Ramos (cell line): ENCODE data around the gene CDC42BPG.
"Not testable (repeated sequence)": the region's sequence is repeated elsewhere in the genome, so short reads cannot be mapped to it uniquely, and the experiment has no call there.

Experiments
- in situ Hi-C: fragments of 300-500 bp; cut with MboI; formaldehyde crosslinking; loops from one replicate; pipeline ENCODE4 v1.14.3; 2022; ENCODE audit warnings: low sequenced_read_pairs; ENCODE audit not compliant: unreplicated experiment

The CDC42BPG gene

GRCh38 chr11:64838600-64839334 lies 5.7 kb downstream of the CDC42BPG start:
- in situ Hi-C loops: no loop called here

DNA sequence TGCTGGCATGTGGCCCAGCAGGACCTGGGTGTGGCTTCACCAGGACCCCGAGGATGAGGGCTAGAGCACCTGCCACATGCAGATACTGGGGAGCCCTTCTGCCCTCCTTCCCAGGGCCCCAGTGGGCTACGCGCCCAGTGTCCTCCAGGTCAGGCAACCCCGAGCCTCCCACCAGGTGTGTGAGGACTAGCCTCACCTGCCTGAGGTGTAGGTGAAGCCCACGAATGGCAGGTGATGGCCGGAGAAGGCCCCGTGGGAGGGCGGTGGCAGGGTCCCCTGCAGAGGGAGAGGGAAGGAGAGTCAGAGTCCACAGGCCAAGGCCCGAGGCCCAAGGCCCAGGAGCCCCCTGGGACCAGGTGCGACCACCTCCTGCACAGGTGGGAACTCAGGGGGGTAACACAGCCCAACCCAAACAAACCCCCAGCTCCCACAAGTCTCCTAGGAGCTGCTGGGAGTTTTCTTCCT lies 6.5 kb downstream of the CDC42BPG start:
- in situ Hi-C loops: no loop called here

- in situ Hi-C loops: no loop called here
These were observed 7.9 kb downstream of the CDC42BPG start for GRCh38 chr11:64836448-64837072.

DNA sequence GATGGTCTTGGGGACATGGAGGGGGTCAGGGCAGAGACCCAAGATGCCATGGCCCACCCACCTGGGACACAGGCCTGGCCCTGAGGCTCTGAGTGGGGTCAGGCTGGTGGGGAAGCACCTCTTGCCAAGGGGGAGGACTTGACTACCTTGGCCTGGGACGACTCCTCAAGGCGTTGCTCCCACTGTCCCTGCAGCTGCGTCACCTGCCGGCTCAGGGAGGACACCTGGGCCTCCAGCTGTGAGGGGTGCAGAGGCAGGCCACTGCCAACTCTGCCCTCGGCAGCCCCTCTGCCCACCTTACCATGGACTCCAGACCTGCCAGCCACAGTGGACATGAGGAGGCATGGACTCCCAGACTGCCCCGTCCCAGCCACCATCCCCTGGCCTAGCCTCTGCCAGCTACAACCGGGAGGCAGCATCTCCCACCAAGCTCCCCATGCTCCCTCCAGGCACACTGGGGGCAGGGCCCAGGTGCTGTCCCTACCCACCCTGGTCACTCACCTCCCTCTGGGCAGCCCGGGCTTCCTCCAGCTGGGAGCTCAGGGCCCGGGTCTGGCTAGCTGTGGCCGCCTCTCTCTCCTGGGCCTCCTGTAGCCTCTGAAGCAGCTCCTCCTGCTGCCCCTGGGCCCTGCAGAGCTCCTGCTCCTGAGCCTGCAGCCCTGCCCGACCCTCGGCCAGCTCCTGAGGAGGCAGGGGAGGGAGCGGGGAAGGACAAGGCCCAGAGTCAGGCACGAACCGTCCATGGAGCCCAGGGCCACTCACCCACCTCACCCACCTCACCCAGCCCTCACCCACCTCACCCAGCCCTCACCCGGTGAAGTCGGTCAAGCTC lies 8.6 kb downstream of the CDC42BPG start:
- in situ Hi-C loops: no loop called here

GRCh38 chr11:64834723-64835615 lies 9.5 kb downstream of the CDC42BPG start:
- in situ Hi-C loops: no loop called here

GRCh38 chr11:64834031-64834722 lies 10.3 kb downstream of the CDC42BPG start:
- in situ Hi-C loops: no loop called here

DNA sequence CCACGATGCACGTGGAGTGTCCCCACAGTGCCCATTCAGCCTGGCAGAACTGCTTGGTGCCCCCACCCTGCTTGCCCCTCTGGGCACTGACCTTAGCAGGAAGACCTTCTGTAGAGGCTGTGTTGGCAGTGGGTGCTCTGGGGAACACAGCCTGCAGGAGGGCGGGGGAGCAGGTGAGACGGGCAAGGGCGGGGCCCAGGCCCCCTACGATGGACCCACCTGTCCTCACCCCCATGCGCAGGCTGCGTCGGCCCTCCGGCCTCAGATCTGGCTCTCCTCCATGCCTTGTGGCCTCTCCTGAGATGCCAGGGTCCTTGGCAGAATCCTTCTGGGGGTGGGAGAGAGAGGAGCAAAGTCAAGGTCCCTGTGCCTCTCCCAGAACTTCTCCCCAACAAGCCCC lies 10.9 kb downstream of the CDC42BPG start:
- in situ Hi-C loops: no loop called here

DNA sequence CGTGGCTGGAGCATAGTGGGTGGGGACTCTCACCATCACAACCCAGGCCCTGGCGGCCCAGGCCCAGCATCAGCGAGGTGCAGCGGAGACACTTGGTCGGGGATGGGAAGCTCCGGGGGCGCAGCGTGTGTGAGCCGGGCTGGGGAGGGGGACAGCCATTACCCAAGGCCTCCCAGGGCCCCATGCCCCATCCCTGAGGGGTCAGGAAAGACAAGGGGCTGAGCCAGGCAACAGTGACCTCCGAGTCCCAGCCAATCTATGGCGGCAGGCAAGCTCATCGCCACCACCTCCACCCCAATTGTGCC lies 11.3 kb downstream of the CDC42BPG start:
- in situ Hi-C loops: no loop called here

DNA sequence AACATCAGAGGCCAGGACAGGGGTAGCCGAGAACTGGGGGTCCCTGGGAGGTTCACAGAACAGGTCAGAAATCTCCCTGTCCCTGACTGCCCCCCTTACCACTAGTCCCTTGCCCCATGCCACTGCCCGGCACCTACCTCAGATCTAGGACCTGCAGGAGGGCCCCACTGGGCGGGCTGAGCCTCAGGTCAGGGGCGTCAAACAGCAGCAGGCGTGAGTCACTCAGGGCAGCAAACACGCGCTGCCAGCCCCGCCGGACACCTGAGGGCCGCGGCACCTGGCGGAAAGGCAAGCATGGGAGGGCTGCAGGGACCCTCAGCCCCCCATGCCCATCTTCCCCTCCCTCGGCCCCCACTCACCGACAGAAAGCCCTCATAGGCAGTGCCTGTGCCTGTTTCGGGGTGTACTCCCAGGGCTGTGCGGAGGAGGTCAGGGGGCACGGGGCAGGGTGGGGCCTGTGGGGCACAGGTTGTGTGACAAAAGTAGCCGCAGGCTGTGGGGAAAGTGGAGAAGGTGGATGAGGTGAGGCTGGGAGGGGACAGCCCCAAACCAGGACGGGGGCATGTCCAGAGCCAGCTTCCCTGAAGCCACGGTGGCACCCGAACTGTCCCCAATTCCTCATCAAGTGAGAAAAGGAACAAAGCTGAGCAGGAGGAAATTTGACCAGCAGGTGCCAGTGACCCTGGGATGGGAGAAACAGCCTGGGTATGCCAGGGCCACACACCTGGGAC lies 11.8 kb downstream of the CDC42BPG start:
- in situ Hi-C loops: no loop called here

GRCh38 chr11:64831411-64831891 lies 13.0 kb downstream of the CDC42BPG start:
- in situ Hi-C loops: no loop called here

- in situ Hi-C loops: no loop called here
These were observed 14.8 kb downstream of the CDC42BPG start for GRCh38 chr11:64829536-64830251.

- in situ Hi-C loops: no loop called here
These were observed 17.0 kb downstream of the CDC42BPG start for GRCh38 chr11:64827451-64827839.

- in situ Hi-C loops: no loop called here
These were observed 17.6 kb downstream of the CDC42BPG start for GRCh38 chr11:64826578-64827450.

DNA sequence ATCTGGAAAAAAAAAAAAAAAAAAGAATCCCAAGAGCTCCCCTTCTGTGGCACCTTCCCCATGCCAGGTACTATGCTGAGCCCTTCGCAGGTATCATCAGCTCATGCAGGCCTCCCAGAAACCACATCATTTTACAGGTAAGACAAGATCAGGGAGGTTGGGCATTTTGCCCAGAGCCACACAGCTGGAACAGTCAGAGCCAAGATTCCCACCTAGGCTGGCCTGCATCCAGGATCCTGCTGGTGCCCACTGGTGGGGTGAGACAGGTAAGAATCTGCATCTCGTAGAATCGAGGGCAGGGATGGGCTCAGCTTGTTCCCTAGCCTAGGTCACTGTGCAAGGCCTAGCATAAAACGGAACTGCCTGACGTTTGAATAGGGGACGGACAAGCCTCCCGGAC lies 18.4 kb downstream of the CDC42BPG start:
- in situ Hi-C loops: no loop called here

GRCh38 chr11:64823568-64824119 lies 20.8 kb downstream of the CDC42BPG start:
- in situ Hi-C loops: no loop called here

DNA sequence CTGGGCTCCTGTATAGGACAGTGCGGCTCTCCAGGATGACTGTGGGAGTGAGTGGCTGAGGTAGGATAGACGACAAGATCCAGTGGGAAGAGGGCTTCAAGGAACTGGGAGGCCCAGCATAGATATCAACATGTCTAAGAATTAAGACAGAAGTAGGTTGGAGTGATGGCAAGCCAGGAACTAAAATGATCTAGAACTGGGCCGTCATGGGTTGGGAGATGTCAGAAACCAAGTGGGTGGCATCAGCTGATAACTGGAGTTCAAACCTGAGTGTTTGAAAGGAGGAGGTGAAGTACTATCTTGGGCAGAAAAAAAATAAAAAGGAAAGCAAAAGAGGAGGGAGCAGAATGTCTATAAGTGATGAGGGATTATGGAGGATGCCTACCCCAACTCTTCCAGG lies 27.0 kb downstream of the CDC42BPG start:
- in situ Hi-C loops: no loop called here

DNA sequence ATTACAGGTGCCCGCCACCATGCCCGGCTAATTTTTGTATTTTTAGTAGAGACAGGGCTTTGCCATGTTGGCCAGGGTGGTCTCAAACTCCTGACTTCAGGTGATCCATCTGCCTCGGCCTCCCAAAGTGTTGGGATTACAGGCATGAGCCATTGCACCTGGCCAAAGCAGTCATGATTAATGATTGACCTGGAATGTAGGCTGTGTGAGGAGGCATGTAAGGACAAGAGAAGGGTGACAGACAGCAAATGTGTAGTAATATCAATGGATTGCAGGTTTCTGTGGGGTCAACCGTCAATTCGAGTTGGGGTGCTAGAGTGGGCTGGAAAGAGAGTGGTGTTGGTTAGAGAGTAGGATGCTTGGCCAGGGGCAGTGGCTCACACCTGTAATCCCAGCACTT lies 29.0 kb downstream of the CDC42BPG start:
- in situ Hi-C loops: not testable (repeated sequence)
